Rectal smooth muscle tissue (tissue), 1 donor: Measurements from ENCODE around the gene TSHZ2.

Experiments
- H3K27ac ChIP-seq: one replicate; pipeline ENCODE4 v1.7.0; 2013; ENCODE audit warnings: low read depth, low read length, inconsistent platforms
- H3K27me3 ChIP-seq: one replicate; pipeline ENCODE4 v1.7.0; 2013; ENCODE audit warnings: low read length; ENCODE audit not compliant: control insufficient read depth, insufficient read depth
- H3K36me3 ChIP-seq: one replicate; pipeline ENCODE4 v1.7.0; 2013; ENCODE audit warnings: low read length; ENCODE audit not compliant: control insufficient read depth, insufficient read depth
- H3K4me1 ChIP-seq: one replicate; pipeline ENCODE4 v1.7.0; 2013; ENCODE audit warnings: low read length; ENCODE audit not compliant: control insufficient read depth, insufficient read depth
- H3K4me3 ChIP-seq: one replicate; pipeline ENCODE4 v1.7.0; 2013; ENCODE audit warnings: low read length
- H3K9ac ChIP-seq: one replicate; pipeline ENCODE4 v1.7.0; 2013; ENCODE audit warnings: low read length

TSHZ2 gene

GRCh38 chr20:53258741-53259140 is 286.6 kb downstream of the TSHZ2 start:
- Histone ChIP-seq H3K36me3 (no peaks in the 10 kb centered on the region), H3K9ac (no peak overlapping the region), H3K4me1 (no peaks in the 10 kb centered on the region)

DNA sequence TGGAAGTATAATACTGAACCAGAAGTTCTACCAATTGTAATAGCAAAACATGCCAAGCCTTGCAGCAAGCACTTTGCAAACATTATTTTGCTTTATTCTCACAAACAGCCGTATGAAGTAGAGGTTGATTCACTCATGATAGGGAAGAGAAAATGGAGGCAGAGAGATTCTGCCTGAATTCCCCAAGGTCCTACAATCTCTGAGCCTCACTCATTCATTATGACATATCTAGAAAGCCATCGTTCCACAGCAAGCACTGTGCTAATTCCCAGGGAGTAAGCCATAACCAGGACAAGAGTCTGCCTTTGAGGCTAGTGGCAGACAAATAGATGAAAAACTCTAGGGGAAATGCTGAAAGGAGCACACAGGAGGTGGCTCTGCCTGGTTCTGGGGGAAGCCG is 288.0 kb downstream of the TSHZ2 start:
- H3K4me3 ChIP-seq = no peak overlapping the region
- H3K27me3 ChIP-seq = no peaks in the 10 kb centered on the region
- H3K36me3 ChIP-seq = no peaks in the 10 kb centered on the region
- H3K4me1 ChIP-seq = no peaks in the 10 kb centered on the region
- H3K27ac ChIP-seq = no peak overlapping the region
- H3K9ac ChIP-seq = no peak overlapping the region

More at GRCh38 chr20:53258741-53259140, 286.6 kb downstream of the TSHZ2 start:
- H3K27me3 ChIP-seq = no peaks in the 10 kb centered on the region
- H3K27ac ChIP-seq = no peak overlapping the region
- no peak overlapping the region for H3K4me3 ChIP-seq

DNA sequence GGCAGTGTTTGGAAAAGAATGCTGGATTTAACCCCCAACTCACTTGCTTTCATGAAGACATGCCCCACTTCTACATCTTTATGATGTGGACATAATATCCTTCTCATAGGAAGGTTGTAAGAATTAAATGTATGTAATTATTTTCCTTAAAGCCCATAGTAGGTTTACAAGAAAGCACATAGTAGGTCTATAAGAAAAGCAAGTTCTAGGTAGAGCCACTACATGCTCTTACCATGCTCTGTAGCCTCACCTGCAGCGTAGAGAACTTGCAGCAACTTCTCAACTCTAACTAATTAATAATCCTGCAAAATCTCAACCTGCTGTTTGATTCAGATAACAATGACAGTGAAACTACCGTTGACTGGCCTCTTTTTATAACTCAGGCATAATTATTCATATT is 288.4 kb downstream of the TSHZ2 start:
- Histone ChIP-seq H3K4me3 (no peak overlapping the region), H3K27me3 (no peaks in the 10 kb centered on the region), H3K4me1 (no peaks in the 10 kb centered on the region), H3K9ac (no peak overlapping the region), H3K27ac (no peak overlapping the region), H3K36me3 (no peaks in the 10 kb centered on the region)

DNA sequence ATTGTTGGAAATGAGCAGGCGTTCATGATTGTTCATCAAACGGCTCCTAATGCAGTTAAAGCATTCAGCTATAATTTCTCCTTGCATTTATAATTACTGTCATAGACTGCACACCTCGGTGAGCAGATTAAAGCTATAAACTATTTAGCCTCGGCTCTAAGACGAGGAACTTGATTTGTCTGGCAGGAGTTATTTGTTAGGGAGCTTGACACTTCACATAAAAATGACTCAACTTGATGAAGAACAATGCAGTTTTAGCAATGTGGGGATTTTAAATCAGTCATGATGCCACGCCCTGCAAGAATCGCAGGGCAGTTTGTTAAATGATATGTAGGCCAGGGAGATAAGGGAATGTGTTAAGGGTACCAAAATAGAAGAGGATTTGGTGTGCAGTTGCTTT is 290.2 kb downstream of the TSHZ2 start:
- Histone ChIP-seq H3K9ac (no peak overlapping the region), H3K27ac (no peak overlapping the region), H3K4me3 (no peak overlapping the region)

DNA sequence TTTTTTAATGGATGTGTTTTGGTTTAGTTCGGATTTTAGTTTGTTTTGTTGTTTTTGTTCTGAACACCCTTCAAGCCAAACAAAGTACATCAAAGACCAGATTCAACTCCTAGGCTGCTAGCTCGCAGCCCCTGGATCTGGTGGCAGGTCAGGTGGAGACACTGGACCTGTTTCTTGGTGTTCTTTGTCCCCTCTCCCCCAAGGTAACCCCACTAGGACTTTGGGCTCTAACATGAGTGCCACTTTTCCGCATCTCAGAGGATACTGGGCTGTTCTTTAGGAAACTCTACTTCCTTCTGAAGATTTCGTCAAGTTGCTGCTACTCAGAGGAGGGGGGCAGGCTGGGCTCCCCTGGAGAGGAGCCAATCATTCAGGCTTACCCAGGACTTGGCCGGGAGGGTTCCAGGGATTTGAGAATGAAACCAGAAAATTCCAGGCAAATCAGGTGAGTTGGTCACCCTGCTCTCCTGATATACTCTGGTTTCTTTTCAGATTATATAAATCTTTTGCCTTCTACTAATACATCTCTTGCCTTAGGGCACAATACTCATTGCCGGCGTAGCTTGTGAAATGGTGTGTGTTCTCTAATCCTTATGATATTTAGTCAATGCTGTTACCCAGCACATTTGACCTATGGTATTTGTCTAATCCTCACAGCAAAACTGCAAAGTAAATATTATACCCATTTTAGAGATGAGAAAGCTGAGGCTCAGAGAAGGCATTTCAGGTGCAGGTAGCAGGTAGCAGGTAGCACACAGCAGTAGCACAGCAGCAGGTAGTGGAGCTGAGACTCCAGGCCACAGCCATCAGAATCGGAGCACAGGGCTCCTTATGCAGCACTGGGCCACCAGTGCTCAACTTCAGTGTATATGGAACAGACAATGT is 291.6 kb downstream of the TSHZ2 start:
- H3K27ac ChIP-seq = no peak overlapping the region
- H3K27me3 ChIP-seq = no peaks in the 10 kb centered on the region

More for the DNA sequence above, 290.2 kb downstream of the TSHZ2 start:
- Histone ChIP-seq H3K27me3 (no peaks in the 10 kb centered on the region), H3K4me1 (no peaks in the 10 kb centered on the region), H3K36me3 (no peaks in the 10 kb centered on the region)

DNA sequence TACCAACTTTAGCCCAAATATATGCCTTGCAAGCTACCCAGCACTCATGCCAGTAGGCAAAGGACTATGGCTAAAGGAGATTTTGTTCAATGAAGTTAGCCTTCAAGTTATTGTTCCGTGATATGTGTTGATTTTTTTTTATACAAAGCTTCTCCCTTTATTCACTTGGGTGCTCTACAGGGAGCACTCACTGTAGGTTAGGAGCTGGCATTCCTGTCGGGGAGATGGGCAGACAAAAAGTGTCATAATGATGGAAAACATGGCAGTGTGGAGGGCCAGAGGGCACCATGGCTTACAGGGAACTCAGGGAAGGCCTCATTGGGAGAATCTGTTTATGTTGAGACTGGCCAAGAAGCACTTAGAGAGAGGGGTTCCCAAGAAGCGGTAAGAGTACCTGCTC is 292.4 kb downstream of the TSHZ2 start:
- H3K9ac ChIP-seq = no peak overlapping the region
- no peak overlapping the region for H3K4me3 ChIP-seq
- H3K27me3 ChIP-seq = no peaks in the 10 kb centered on the region
- no peaks in the 10 kb centered on the region for H3K4me1 ChIP-seq
- H3K27ac ChIP-seq = no peak overlapping the region
- no peaks in the 10 kb centered on the region for H3K36me3 ChIP-seq

More for the DNA sequence above, 291.6 kb downstream of the TSHZ2 start:
- Histone ChIP-seq H3K4me1 (no peaks in the 10 kb centered on the region), H3K36me3 (no peaks in the 10 kb centered on the region), H3K9ac (no peak overlapping the region), H3K4me3 (no peak overlapping the region)

DNA sequence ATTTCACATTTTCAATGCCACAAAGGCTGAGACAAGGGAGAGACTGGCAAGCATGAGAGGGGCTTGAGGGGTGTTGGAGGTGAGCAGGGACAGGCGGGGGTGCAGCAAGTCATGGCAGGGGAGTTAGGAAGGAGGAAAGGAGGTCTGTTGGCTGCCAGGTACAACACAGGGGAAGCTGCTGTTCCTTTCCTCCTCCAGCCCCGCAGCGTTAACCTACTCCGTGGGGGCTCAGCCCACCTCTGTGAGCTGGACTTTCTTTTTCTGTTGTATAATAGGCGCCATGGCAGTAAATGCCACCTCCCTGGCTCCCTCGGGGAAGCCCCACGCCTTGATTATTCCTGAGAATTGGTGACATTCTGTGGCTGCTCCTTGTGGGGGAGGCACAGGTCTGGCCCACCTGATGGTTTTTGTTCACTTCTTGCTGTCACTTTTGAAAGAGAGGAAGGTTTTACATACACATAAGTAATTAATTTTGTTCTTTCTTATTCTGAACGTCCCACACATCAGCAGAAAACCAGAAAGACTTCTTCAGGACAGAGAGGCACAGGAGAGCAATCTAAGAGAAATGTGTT is 293.2 kb downstream of the TSHZ2 start:
- no peak overlapping the region for H3K9ac ChIP-seq
- H3K4me1 ChIP-seq = no peaks in the 10 kb centered on the region
- no peak overlapping the region for H3K27ac ChIP-seq
- H3K36me3 ChIP-seq = no peaks in the 10 kb centered on the region
- no peak overlapping the region for H3K4me3 ChIP-seq
- no peaks in the 10 kb centered on the region for H3K27me3 ChIP-seq

DNA sequence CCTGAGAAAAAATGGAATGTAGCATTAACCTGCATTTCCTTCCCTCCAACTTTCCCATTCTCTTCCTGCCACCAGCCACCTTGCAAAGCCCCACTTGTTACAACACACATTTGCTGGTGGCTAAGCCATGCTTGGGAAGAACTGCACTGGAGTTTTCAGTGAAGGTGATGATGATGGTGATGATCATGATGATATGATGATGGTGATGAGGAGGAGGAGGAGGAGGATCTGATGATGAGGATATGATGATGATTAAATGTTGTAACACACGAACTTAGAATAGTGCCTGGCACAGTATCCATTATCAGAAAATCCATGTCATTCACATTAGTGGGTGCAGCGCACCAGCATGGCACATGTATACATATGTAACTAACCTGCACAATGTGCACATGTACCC is 297.2 kb downstream of the TSHZ2 start:
- H3K4me1 ChIP-seq = no peaks in the 10 kb centered on the region

GRCh38 chr20:53270792-53271375 is 298.7 kb downstream of the TSHZ2 start:
- H3K4me1 ChIP-seq = no peaks in the 10 kb centered on the region
- no peaks in the 10 kb centered on the region for H3K27me3 ChIP-seq
- no peak overlapping the region for H3K4me3 ChIP-seq
- no peak overlapping the region for H3K9ac ChIP-seq
- H3K27ac ChIP-seq = no peak overlapping the region
- H3K36me3 ChIP-seq = no peaks in the 10 kb centered on the region

More for the DNA sequence above, 297.2 kb downstream of the TSHZ2 start:
- H3K36me3 ChIP-seq = no peaks in the 10 kb centered on the region
- H3K27me3 ChIP-seq = no peaks in the 10 kb centered on the region
- no peak overlapping the region for H3K27ac ChIP-seq
- no peak overlapping the region for H3K4me3 ChIP-seq
- no peak overlapping the region for H3K9ac ChIP-seq

- H3K27ac ChIP-seq = no peak overlapping the region
- no peaks in the 10 kb centered on the region for H3K36me3 ChIP-seq
- no peaks in the 10 kb centered on the region for H3K27me3 ChIP-seq
- H3K9ac ChIP-seq = no peak overlapping the region
- H3K4me3 ChIP-seq = no peak overlapping the region
- H3K4me1 ChIP-seq = no peaks in the 10 kb centered on the region
Observed at GRCh38 chr20:53274365-53274764, 302.2 kb downstream of the TSHZ2 start.

GRCh38 chr20:53274807-53275206 is 302.6 kb downstream of the TSHZ2 start:
- no peaks in the 10 kb centered on the region for H3K27me3 ChIP-seq
- no peak overlapping the region for H3K9ac ChIP-seq
- no peaks in the 10 kb centered on the region for H3K4me1 ChIP-seq
- H3K36me3 ChIP-seq = no peaks in the 10 kb centered on the region
- no peak overlapping the region for H3K4me3 ChIP-seq
- no peak overlapping the region for H3K27ac ChIP-seq

DNA sequence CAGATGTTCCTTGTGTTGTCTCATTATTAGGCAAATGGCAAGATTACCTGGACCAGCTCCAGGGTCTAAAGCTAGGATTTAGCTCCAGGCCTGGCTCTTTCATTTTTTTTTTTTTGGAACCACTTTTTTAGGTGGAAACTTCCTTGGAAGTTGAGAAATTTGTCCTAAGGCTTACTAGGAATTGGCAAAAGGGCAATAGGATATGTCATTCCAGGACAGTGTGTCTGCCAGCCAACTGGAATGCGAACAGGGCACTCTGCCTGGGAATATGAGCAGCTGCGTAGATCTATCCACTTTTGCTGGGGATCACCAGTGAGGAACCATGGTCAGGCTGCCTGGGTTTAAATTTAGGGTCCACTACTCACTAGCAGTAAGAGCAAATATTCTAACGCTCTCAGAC is 304.0 kb downstream of the TSHZ2 start:
- H3K4me3 ChIP-seq = no peak overlapping the region
- no peaks in the 10 kb centered on the region for H3K36me3 ChIP-seq
- H3K27me3 ChIP-seq = no peaks in the 10 kb centered on the region
- no peak overlapping the region for H3K9ac ChIP-seq
- H3K4me1 ChIP-seq = no peaks in the 10 kb centered on the region
- H3K27ac ChIP-seq = no peak overlapping the region
